ENCODE results near the gene GBGT1. TPM values are rescaled to one million over a fixed set of nuclear protein-coding genes. Genes with fewer than 3 reads are reported as not detected.

GBGT1 gene
- total and polyA plus RNA-seq, 9 of the 15 experiments (the other 6 are each of a cell fraction or from before 2014, with no cell fraction given), result 0.55 to 25.8 (median 13.7) TPM

GRCh38 chr9:133144142-133144903 lies 19.4 kb downstream of the GBGT1 start (continued):
- TF ChIP-seq IRF2 (CRISPR knock-in tag; IDR thresholded peaks at IDR 0.05) (no peak), BRD9 (IDR thresholded peaks at IDR 0.05; ENCODE audit: low read depth, partially characterized antibody) (peak; percentile 73), RNF219 (CRISPR knock-in tag; IDR thresholded peaks at IDR 0.05) (no peak), ZBTB17 (CRISPR knock-in tag; IDR thresholded peaks at IDR 0.05) (peak; percentile 46; the same call in 1 of the 2 replicates), PRPF4 (IDR thresholded peaks at IDR 0.05; ENCODE audit: insufficient read depth, low read depth, low read length, poor library complexity, severe bottlenecking) (no peak), KDM2B (CRISPR knock-in tag; IDR thresholded peaks at IDR 0.05) (0 out of 2 replicates have a peak, but pooled peaks have one; percentile 11), SMC3 (conservative IDR thresholded peaks at IDR 0.05; ENCODE audit: insufficient read depth, low read depth, low read length) (peak; percentile 73), ZBED1 (IDR thresholded peaks at IDR 0.05) (no peak), CTCFL (IDR thresholded peaks at IDR 0.05; ENCODE audit: borderline replicate concordance, insufficient read depth, low read depth, low read length, poor library complexity, severe bottlenecking) (peak; percentile 90), ZNF639 (CRISPR knock-in tag; conservative IDR thresholded peaks at IDR 0.05 in 1 of 2, IDR thresholded peaks at IDR 0.05 in 1 of 2) (0 out of 4 replicates have a peak, but pooled peaks of 1 of the 2 experiments have one; percentile 66), ETS2 (tag; IDR thresholded peaks at IDR 0.05; ENCODE audit: borderline replicate concordance, poor library complexity, severe bottlenecking) (no peak), C11orf30 (IDR thresholded peaks at IDR 0.05; ENCODE audit: low read depth) (peak; percentile 75), FOXJ2 (tag; IDR thresholded peaks at IDR 0.05) (no peak), UBTF (IDR thresholded peaks at IDR 0.05; ENCODE audit: borderline replicate concordance in 1 of 2, low read depth in 2 of 2, low read length in 2 of 2) (peak in 1 of 2 experiments; percentile 75; a peak in 2 of 4 replicates), CBFA2T3 (IDR thresholded peaks at IDR 0.05) (0 out of 2 replicates have a peak, but pooled peaks have one; percentile 26), BHLHE40 (IDR thresholded peaks at IDR 0.05; ENCODE audit: low read length) (peak; percentile 68), TARDBP (IDR thresholded peaks at IDR 0.05) (0 out of 2 replicates have a peak, but pooled peaks have one; percentile 75), U2AF1 (optimal IDR thresholded peaks at IDR 0.05; ENCODE audit: low read depth, low read length) (no peak), NFE2L1 (tag; IDR thresholded peaks at IDR 0.05; ENCODE audit: borderline replicate concordance, low read depth) (no peak)

All from K562 (cell line).